Measurements from ENCODE around the gene CRYBG3.

The CRYBG3 gene

DNA sequence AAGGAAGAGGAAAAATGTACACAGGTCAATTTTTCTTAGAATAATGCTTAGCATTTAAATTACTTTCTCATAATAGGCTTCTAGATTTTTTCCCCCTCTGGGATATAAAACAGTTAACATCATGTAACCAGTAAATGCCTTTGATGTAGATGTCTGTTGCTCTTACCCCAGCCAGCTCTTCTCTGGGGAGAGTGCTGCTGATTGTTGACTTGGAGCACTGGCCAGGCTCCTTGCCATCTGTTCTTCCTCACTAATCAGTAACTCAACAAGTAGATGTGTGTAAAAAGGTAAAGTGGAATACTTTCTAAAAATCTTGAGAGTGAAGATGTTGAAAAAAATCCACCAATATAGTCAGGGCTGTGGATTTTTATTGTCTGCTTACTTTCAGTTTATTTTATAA is 108.2 kb downstream of the CRYBG3 start:
- no peaks in the 10 kb centered on the region for H3K9me3 ChIP-seq (ENCODE audit: insufficient read depth, low read depth, low read length)
- no peak overlapping the region for H3K27ac ChIP-seq (ENCODE audit: low read depth, low read length)
- H3K4me1 ChIP-seq (ENCODE audit: insufficient read depth, low read length): no peaks in the 10 kb centered on the region
- H3K4me3 ChIP-seq (ENCODE audit: low read length): no peak overlapping the region
- no peaks in the 10 kb centered on the region for H3K36me3 ChIP-seq (ENCODE audit: insufficient read depth, low read length)
- H3K27me3 ChIP-seq (ENCODE audit: insufficient read depth, low read length): no peaks in the 10 kb centered on the region
- H3K9ac ChIP-seq (ENCODE audit: low read depth, low read length): no peak overlapping the region

DNA sequence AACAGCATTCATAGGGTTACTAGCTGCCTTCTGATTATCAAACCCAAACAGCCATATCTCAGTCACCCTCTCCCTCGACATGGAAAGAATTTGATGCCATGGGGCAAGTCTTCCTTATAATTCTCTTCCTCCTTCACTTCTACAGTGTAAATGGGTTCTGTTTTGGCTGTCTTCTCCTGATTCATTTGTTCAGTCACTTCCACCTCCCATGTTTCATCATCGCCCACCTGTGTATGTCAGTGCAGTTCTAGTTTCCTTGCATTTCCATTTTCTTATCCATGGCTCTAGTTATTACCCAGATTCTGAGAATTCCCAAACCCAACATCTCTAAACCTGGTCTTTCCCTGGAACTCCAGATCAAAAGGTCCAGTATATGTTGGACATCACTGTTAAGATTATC is 109.4 kb downstream of the CRYBG3 start:
- Histone ChIP-seq H3K9me3 (ENCODE audit: insufficient read depth, low read depth, low read length) (no peaks in the 10 kb centered on the region), H3K9ac (ENCODE audit: low read depth, low read length) (no peak overlapping the region), H3K4me1 (ENCODE audit: insufficient read depth, low read length) (no peaks in the 10 kb centered on the region), H3K27ac (ENCODE audit: low read depth, low read length) (no peak overlapping the region), H3K36me3 (ENCODE audit: insufficient read depth, low read length) (no peaks in the 10 kb centered on the region), H3K27me3 (ENCODE audit: insufficient read depth, low read length) (no peaks in the 10 kb centered on the region), H3K4me3 (ENCODE audit: low read length) (no peak overlapping the region)
- WGBS: 46% methylated on average over 2 of the region's 2 CpGs

DNA sequence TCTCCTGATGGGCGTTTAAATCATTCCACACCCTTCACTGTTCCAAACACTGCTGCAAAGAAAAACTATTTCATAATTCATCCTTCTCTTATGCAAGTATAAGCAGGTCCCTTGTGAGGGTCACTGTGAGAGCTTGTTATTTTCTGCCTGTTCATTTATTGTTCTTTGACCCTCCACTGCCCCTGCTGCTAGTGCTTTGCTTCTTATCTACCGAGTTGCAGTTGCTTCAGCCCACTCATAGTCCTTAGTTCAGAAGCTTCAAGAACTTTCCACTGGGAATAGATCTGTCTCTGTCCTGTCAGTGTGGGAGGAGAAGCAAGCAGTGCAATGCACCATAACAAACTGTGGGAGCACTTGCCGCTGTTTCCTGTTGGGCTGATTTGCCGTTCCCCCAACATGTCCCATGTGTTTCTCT is 110.6 kb downstream of the CRYBG3 start:
- no peaks in the 10 kb centered on the region for H3K36me3 ChIP-seq (ENCODE audit: insufficient read depth, low read length)
- no peak overlapping the region for H3K9ac ChIP-seq (ENCODE audit: low read depth, low read length)
- 89% methylated on average over 4 of the region's 4 CpGs for WGBS
- no peak overlapping the region for H3K27ac ChIP-seq (ENCODE audit: low read depth, low read length)
- H3K4me1 ChIP-seq (ENCODE audit: insufficient read depth, low read length): no peaks in the 10 kb centered on the region
- H3K9me3 ChIP-seq (ENCODE audit: insufficient read depth, low read depth, low read length): no peaks in the 10 kb centered on the region
- no peaks in the 10 kb centered on the region for H3K27me3 ChIP-seq (ENCODE audit: insufficient read depth, low read length)
- no peak overlapping the region for H3K4me3 ChIP-seq (ENCODE audit: low read length)

DNA sequence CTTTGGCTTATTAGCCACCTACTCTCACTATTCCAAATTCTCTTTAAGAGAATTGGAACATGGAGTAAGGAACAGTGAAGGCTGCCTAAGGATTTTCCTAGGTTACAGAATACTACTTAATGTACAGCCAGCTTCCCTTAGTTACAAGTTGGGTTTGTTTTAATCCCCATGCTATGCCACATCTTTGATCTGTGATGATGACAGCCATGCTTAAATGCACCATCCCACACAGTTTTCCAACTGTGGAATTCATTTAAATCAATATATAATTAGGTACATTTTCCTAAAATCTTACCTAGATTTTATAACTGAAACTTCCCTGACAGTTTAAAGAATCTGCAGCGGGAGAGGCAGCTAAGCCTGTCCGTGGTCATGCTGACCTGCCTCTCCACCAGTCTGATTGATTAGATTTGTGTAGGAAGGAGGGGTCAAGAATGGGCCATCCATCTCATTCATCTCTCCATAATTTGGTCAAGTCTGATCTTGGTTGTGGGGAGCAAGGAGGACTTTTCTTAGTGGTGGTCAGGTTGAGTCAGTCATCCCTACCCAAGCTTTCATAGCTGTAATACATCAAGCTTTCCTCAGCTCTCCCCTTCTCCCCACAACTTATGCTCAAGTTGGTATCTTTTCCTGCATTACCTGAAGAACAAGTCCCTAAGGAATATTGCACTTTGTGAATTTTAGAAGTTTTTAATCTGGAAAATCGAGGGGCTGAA is 113.3 kb downstream of the CRYBG3 start:
- no peak overlapping the region for H3K27ac ChIP-seq (ENCODE audit: low read depth, low read length)
- H3K4me3 ChIP-seq (ENCODE audit: low read length): no peak overlapping the region
- 96% methylated on average over 3 of the region's 3 CpGs for WGBS
- H3K9me3 ChIP-seq (ENCODE audit: insufficient read depth, low read depth, low read length): no peaks in the 10 kb centered on the region
- H3K36me3 ChIP-seq (ENCODE audit: insufficient read depth, low read length): 0 out of 2 replicates have a peak, but pooled peaks cover 3% of the 10 kb centered on the region
- H3K4me1 ChIP-seq (ENCODE audit: insufficient read depth, low read length): no peaks in the 10 kb centered on the region
- H3K27me3 ChIP-seq (ENCODE audit: insufficient read depth, low read length): no peaks in the 10 kb centered on the region
- no peak overlapping the region for H3K9ac ChIP-seq (ENCODE audit: low read depth, low read length)

DNA sequence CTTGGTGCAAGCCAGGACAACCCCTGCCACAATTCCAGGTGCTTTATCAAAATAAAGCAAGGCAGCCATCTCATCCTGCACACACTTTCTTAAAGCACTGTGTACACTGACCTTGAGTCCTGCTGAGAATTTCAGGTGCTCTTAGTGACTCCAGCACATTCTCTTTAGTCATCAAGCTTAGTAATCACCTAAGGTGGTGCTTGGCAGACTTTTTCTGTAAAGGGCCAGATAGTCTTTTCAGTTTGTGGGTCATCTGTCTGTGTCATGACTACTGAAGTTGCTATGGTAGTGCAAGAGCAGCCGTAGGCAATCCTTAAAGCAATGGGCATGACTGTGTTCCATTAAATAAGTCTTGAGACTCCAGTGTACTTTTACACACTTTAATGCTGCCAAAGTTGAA is 114.0 kb downstream of the CRYBG3 start:
- Histone ChIP-seq H3K9me3 (ENCODE audit: insufficient read depth, low read depth, low read length) (no peaks in the 10 kb centered on the region), H3K27ac (ENCODE audit: low read depth, low read length) (no peak overlapping the region), H3K4me1 (ENCODE audit: insufficient read depth, low read length) (no peaks in the 10 kb centered on the region), H3K27me3 (ENCODE audit: insufficient read depth, low read length) (no peaks in the 10 kb centered on the region), H3K4me3 (ENCODE audit: low read length) (no peak overlapping the region), H3K9ac (ENCODE audit: low read depth, low read length) (no peak overlapping the region), H3K36me3 (ENCODE audit: insufficient read depth, low read length) (0 out of 2 replicates have a peak, but pooled peaks cover 3% of the 10 kb centered on the region)
- 100% methylated on average over 1 of the region's 1 CpG for WGBS

DNA sequence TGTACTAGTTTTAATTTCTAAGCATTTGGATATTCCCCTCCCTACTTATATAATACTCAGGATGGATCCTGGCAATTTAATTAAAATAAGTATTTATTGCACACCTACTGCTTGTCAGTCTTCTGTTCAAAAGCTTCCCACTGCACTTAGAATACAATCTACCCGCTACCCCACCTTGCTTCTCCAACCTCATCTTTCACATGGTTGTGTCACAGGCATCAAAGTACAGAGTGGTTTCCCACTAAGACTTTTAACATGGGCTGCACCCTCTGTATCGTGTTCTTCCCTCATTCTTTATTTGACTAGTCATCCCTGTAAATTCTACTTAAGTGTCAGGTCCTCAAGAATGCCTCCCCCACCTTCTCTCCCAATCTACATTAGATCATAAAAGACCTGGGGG is 115.4 kb downstream of the CRYBG3 start:
- Histone ChIP-seq H3K36me3 (ENCODE audit: insufficient read depth, low read length) (peaks cover 9% of the 10 kb centered on the region), H3K27ac (ENCODE audit: low read depth, low read length) (no peak overlapping the region), H3K4me1 (ENCODE audit: insufficient read depth, low read length) (no peaks in the 10 kb centered on the region), H3K27me3 (ENCODE audit: insufficient read depth, low read length) (no peaks in the 10 kb centered on the region), H3K4me3 (ENCODE audit: low read length) (no peak overlapping the region), H3K9me3 (ENCODE audit: insufficient read depth, low read depth, low read length) (no peaks in the 10 kb centered on the region), H3K9ac (ENCODE audit: low read depth, low read length) (no peak overlapping the region)
- 92% methylated on average over 2 of the region's 2 CpGs for WGBS

DNA sequence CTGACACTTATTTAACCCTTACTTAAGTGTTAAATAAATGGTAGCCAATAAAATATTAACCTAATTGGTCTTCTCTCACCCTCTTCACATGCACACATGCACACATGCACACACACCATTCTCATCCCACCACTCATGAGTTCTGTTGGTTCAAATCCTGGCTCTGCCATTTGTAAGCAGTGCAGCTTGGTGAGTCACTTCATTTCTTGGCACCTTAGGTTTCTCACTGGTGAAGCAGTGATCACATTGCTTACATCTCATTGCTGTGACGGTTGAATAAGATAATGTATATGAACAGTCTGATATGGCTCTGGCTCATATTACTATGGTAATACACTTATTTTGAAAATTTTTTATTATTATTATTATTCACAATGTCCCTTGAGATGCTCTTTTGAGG is 116.6 kb downstream of the CRYBG3 start:
- Histone ChIP-seq H3K27me3 (ENCODE audit: insufficient read depth, low read length) (no peaks in the 10 kb centered on the region), H3K9ac (ENCODE audit: low read depth, low read length) (no peak overlapping the region), H3K27ac (ENCODE audit: low read depth, low read length) (no peak overlapping the region), H3K4me1 (ENCODE audit: insufficient read depth, low read length) (no peaks in the 10 kb centered on the region), H3K9me3 (ENCODE audit: insufficient read depth, low read depth, low read length) (no peaks in the 10 kb centered on the region), H3K36me3 (ENCODE audit: insufficient read depth, low read length) (peaks cover 20% of the 10 kb centered on the region), H3K4me3 (ENCODE audit: low read length) (no peak overlapping the region)
- WGBS: 88% methylated on average over 1 of the region's 1 CpG

DNA sequence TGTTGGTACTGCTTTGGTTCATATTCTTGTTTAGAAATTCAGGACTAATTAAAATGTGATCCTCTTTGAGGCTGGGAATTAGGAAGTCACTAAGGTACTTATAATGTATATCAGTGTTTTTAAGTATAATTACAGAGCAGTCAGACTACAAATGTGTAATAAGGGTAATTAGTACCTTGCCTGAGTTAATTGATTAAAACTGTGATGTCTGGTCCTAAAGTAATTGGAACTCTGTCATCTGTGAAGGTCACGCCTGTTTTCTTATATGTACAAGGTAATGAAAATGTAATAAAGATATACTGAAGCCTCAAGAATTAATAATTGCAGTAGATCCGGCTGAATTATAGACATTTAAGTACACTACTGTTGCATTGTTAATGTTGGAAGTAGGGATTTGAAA is 117.6 kb downstream of the CRYBG3 start:
- Histone ChIP-seq H3K9me3 (ENCODE audit: insufficient read depth, low read depth, low read length) (no peaks in the 10 kb centered on the region), H3K9ac (ENCODE audit: low read depth, low read length) (no peak overlapping the region), H3K36me3 (ENCODE audit: insufficient read depth, low read length) (peaks cover 29% of the 10 kb centered on the region), H3K27ac (ENCODE audit: low read depth, low read length) (no peak overlapping the region), H3K4me3 (ENCODE audit: low read length) (no peak overlapping the region), H3K4me1 (ENCODE audit: insufficient read depth, low read length) (no peaks in the 10 kb centered on the region), H3K27me3 (ENCODE audit: insufficient read depth, low read length) (no peaks in the 10 kb centered on the region)
- WGBS: 96% methylated on average over 2 of the region's 2 CpGs

DNA sequence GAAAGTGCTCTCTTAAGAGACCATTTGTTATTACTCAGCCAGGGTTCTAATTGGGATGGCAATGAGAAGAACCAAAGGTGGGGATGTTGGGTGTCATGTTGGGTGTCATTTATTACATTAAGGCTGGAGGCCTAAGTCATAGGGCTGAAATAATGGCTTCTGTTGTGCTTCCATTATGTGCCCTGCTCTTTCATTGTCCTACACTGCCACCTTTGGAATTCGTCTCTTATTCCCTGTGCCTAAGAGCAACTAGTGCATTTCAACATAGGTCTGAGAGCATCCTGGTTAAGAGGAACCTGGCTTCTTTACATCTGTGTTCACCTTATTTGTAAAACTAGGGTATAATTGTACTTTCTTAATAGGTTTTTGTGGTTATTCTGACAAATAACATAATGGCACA is 118.2 kb downstream of the CRYBG3 start:
- no peak overlapping the region for H3K4me3 ChIP-seq (ENCODE audit: low read length)
- no peaks in the 10 kb centered on the region for H3K9me3 ChIP-seq (ENCODE audit: insufficient read depth, low read depth, low read length)
- no peak overlapping the region for H3K27ac ChIP-seq (ENCODE audit: low read depth, low read length)
- peaks cover 36% of the 10 kb centered on the region for H3K36me3 ChIP-seq (ENCODE audit: insufficient read depth, low read length)
- WGBS: 87% methylated on average over 1 of the region's 1 CpG
- H3K4me1 ChIP-seq (ENCODE audit: insufficient read depth, low read length): no peaks in the 10 kb centered on the region
- H3K9ac ChIP-seq (ENCODE audit: low read depth, low read length): no peak overlapping the region
- H3K27me3 ChIP-seq (ENCODE audit: insufficient read depth, low read length): no peaks in the 10 kb centered on the region

DNA sequence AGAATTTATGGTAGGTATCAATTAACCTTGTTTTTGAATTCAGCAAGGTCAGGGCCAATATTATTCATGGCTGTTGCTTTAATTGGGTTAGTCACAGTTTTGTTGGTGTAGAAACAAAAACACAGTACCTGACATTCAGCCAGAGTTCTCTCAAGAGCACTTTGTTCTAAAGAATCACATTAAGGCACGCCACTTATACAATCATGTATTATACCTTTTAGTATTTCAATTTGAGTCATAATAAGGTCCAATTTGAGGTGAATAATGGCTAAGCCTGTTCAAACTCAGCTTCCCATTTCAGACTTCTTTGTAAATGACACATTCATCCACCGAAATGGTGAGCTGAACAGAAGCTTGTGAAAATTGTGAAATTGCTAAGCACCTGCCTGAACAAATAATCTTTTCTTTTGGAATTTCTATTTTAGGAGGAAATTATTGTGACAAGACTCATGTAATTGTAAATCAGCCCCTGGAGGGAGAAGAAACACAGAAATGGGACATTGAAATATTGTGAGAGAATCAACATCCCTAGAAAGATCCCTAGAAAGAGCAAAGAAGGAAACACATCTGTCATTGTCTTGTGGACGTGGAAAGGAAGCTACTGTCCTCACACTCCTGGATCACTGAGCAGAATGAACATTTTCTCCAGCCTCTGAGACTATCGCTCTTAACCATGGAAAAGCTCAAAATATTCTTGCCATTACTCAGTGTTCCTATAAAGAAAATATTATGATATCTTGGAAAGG is 121.2 kb downstream of the CRYBG3 start:
- Histone ChIP-seq H3K27me3 (ENCODE audit: insufficient read depth, low read length) (no peaks in the 10 kb centered on the region), H3K4me1 (ENCODE audit: insufficient read depth, low read length) (no peaks in the 10 kb centered on the region)

DNA sequence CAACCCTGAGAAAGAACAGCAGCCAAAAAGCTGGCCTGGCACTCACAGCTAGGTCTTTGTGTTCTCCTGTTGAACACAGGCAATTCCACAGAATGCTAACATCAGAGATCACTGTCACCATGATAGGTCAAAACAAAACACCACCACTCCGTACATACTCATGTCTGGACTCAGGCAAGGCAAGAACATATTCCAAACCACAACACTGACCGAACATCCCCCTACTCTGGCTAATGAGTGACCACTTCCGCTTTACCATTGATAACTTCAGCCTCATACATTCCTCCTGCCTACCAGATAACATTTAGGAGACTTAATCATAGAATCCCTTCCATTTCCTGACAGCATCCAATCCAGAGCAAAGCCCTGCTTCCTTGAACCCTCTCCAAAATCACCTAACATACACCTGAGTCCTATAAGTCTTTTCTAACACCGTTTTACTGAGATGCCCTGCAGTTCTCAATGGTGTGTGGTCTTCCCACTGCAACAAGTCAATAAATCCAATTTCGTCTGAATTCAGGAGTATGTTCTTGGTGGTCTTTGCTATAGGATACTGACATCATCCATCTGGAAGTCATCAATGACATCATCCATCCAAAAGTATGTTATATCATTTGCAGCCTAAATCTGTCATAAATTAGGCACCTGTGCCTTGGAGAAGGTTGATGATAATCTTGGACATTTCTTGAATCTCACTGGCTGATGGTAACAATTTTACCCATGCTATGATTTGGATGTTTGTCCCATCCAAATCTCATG is 126.7 kb downstream of the CRYBG3 start:
- Histone ChIP-seq H3K9ac (ENCODE audit: low read depth, low read length) (no peak overlapping the region), H3K4me1 (ENCODE audit: insufficient read depth, low read length) (no peaks in the 10 kb centered on the region), H3K4me3 (ENCODE audit: low read length) (no peak overlapping the region), H3K27ac (ENCODE audit: low read depth, low read length) (no peak overlapping the region), H3K9me3 (ENCODE audit: insufficient read depth, low read depth, low read length) (no peaks in the 10 kb centered on the region), H3K36me3 (ENCODE audit: insufficient read depth, low read length) (peaks cover 64% of the 10 kb centered on the region), H3K27me3 (ENCODE audit: insufficient read depth, low read length) (no peaks in the 10 kb centered on the region)
- 90% methylated on average over 4 of the region's 5 CpGs for WGBS

More for the DNA sequence above, 121.2 kb downstream of the CRYBG3 start:
- Histone ChIP-seq H3K9ac (ENCODE audit: low read depth, low read length) (no peak overlapping the region), H3K4me3 (ENCODE audit: low read length) (no peak overlapping the region), H3K36me3 (ENCODE audit: insufficient read depth, low read length) (peaks cover 56% of the 10 kb centered on the region), H3K27ac (ENCODE audit: low read depth, low read length) (no peak overlapping the region), H3K9me3 (ENCODE audit: insufficient read depth, low read depth, low read length) (no peaks in the 10 kb centered on the region)
- WGBS: 95% methylated on average over 3 of the region's 4 CpGs

All from HUES64 (cell line).